Neural cell (in vitro differentiated cells): ENCODE data around the gene DUS1L.

Experiments
- CTCF ChIP-seq: fragments of 450-650 bp; IDR thresholded peaks from 2 replicates; pipeline ENCODE4 v1.5.1; 2014; ENCODE audit warnings: antibody characterized with exemption, mild to moderate bottlenecking, moderate library complexity; ENCODE audit not compliant: poor library complexity, severe bottlenecking
- EP300 ChIP-seq: fragments of 450-650 bp; conservative IDR thresholded peaks from 2 replicates; pipeline ENCODE4 v1.6.1; 2014; ENCODE audit warnings: antibody characterized with exemption, mild to moderate bottlenecking, moderate library complexity; ENCODE audit not compliant: poor library complexity, severe bottlenecking
- EZH2 ChIP-seq: fragments of 200-600, 300-800 bp; shearing (Covaris generic), sonication (generic); IDR thresholded peaks from 2 replicates; pipeline ENCODE4 v1.6.1; 2014; ENCODE audit warnings: antibody characterized with exemption, low read length, borderline replicate concordance, mild to moderate bottlenecking; ENCODE audit not compliant: insufficient read depth, poor library complexity, severe bottlenecking
- MXI1 ChIP-seq: fragments of 450-650 bp; conservative IDR thresholded peaks from 2 replicates; pipeline ENCODE4 v1.6.1; 2014; ENCODE audit warnings: antibody characterized with exemption, mild to moderate bottlenecking; ENCODE audit not compliant: poor library complexity, severe bottlenecking
- POLR2AphosphoS5 ChIP-seq: IDR thresholded peaks from 2 replicates; pipeline ENCODE4 v1.6.1; 2012
- REST ChIP-seq: IDR thresholded peaks from 2 replicates; pipeline ENCODE4 v1.6.1; 2012; ENCODE audit warnings: borderline replicate concordance
- TAF1 ChIP-seq: IDR thresholded peaks from 2 replicates; pipeline ENCODE4 v1.6.1; 2012; ENCODE audit warnings: low read depth

GRCh38 chr17:82089723-82090548 is 24.3 kb upstream of the DUS1L start:
- TF ChIP-seq CTCF (no peak), EZH2 (no peak), REST (no peak), POLR2AphosphoS5 (no peak), TAF1 (no peak), EP300 (no peak), MXI1 (no peak)
